ENCODE measurements around the gene CTNNA1.

CTNNA1 gene

DNA sequence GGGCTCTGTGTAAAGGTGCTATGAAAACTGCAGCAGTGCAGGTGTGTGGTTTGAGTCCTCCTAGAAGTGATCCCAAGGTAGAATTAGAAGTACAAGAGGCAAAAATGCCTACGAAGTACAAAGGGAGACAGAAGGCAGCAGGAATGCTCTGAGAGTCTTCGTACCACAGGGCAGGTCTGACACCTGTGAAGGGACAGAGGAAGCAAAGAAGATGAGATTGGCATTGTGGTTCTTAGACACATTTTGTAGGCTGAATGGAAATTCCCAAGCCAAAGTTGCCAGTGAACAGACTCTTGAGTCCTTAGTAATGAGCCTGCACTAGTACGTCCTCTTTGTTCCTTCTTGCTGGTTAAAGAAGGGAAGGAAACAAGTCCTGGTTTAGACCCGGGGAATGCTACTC lies 123.6 kb downstream of the CTNNA1 start:
- no peak for ATAC-seq
- TF ChIP-seq ZNF70 (CRISPR knock-in tag; IDR thresholded peaks at IDR 0.05): no peak
- TF ChIP-seq, protein P1, sequence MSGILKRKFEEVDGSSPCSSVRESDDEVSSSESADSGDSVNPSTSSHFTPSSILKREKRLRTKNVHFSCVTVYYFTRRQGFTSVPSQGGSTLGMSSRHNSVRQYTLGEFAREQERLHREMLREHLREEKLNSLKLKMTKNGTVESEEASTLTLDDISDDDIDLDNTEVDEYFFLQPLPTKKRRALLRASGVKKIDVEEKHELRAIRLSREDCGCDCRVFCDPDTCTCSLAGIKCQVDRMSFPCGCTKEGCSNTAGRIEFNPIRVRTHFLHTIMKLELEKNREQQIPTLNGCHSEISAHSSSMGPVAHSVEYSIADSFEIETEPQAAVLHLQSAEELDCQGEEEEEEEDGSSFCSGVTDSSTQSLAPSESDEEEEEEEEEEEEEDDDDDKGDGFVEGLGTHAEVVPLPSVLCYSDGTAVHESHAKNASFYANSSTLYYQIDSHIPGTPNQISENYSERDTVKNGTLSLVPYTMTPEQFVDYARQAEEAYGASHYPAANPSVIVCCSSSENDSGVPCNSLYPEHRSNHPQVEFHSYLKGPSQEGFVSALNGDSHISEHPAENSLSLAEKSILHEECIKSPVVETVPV (CRISPR knock-in tag; IDR thresholded peaks at IDR 0.05): no peak
- no peak for TF ChIP-seq CSDC2 (CRISPR knock-in tag; IDR thresholded peaks at IDR 0.05)
- TF ChIP-seq GLIS3 (CRISPR knock-in tag; IDR thresholded peaks at IDR 0.05): no peak
- no peak for TF ChIP-seq PPARA (CRISPR knock-in tag; IDR thresholded peaks at IDR 0.05; ENCODE audit: borderline replicate concordance)
- TF ChIP-seq ARNTL (CRISPR knock-in tag; IDR thresholded peaks at IDR 0.05; ENCODE audit: borderline replicate concordance, low read depth): no peak
- TF ChIP-seq, protein P2, sequence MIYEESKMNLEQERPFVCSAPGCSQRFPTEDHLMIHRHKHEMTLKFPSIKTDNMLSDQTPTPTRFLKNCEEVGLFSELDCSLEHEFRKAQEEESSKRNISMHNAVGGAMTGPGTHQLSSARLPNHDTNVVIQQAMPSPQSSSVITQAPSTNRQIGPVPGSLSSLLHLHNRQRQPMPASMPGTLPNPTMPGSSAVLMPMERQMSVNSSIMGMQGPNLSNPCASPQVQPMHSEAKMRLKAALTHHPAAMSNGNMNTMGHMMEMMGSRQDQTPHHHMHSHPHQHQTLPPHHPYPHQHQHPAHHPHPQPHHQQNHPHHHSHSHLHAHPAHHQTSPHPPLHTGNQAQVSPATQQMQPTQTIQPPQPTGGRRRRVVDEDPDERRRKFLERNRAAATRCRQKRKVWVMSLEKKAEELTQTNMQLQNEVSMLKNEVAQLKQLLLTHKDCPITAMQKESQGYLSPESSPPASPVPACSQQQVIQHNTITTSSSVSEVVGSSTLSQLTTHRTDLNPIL (CRISPR knock-in tag; IDR thresholded peaks at IDR 0.05; ENCODE audit: low read depth): no peak
- TF ChIP-seq TCF4 (CRISPR knock-in tag; IDR thresholded peaks at IDR 0.05; ENCODE audit: borderline replicate concordance): no peak
- no peak for TF ChIP-seq OSR1 (CRISPR knock-in tag; IDR thresholded peaks at IDR 0.05)
- no peak for TF ChIP-seq RARB (CRISPR knock-in tag; IDR thresholded peaks at IDR 0.05)
- TF ChIP-seq ZFP30 (CRISPR knock-in tag; IDR thresholded peaks at IDR 0.05): no peak
- no peak for TF ChIP-seq ISL1 (CRISPR knock-in tag; IDR thresholded peaks at IDR 0.05)

DNA sequence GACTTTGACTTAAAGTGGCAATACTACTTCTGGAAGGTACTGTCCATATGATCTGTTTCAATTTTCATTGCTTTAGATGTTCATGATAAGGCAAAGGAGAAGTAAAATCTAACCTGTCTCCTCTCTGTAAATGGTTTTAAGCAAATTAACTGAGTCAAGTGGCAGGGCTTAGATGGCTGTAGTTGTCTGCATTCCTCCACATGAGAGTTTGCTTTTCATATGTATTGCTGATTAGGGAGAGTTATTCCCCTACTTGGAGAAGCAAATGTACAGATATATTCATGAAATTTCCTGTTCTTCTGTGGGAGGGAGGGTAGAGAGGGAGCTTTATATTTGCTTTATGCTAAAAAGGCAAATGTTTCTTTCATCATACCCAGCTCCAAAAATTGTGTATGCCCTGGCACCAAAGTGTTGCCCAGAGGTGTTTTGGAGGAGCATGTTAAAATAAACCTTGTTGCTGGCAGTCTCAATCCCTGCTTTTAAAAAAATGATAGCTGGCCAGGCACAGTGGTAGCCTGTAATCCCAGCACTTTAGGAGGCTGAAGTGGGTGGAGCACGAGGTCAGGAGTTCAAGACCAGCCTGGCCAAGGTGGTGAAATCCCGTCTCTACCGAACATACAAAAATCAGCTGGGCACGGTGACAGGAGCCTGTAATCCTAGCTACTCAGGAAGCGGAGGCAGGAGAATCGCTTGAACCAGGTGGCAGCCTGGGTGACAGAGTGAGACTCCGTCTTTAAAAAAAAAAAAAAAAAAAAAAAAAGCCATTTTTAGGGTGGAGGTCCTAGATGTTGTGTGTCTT lies 125.4 kb downstream of the CTNNA1 start:
- TF ChIP-seq ZNF565 (CRISPR knock-in tag; conservative IDR thresholded peaks at IDR 0.05; ENCODE audit: low read depth) (no peak), ZC3H10 (CRISPR knock-in tag; IDR thresholded peaks at IDR 0.05) (no peak), CSDC2 (CRISPR knock-in tag; IDR thresholded peaks at IDR 0.05) (no peak), ZNF8 (CRISPR knock-in tag; IDR thresholded peaks at IDR 0.05) (no peak)
- TF ChIP-seq, protein P1 (CRISPR knock-in tag; IDR thresholded peaks at IDR 0.05): no peak
- TF ChIP-seq, protein P3, sequence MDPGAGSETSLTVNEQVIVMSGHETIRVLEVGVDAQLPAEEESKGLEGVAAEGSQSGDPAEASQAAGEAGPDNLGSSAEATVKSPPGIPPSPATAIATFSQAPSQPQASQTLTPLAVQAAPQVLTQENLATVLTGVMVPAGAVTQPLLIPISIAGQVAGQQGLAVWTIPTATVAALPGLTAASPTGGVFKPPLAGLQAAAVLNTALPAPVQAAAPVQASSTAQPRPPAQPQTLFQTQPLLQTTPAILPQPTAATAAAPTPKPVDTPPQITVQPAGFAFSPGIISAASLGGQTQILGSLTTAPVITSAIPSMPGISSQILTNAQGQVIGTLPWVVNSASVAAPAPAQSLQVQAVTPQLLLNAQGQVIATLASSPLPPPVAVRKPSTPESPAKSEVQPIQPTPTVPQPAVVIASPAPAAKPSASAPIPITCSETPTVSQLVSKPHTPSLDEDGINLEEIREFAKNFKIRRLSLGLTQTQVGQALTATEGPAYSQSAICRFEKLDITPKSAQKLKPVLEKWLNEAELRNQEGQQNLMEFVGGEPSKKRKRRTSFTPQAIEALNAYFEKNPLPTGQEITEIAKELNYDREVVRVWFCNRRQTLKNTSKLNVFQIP (CRISPR knock-in tag; IDR thresholded peaks at IDR 0.05; ENCODE audit: borderline replicate concordance, low read depth): no peak
- no peak for ATAC-seq

DNA sequence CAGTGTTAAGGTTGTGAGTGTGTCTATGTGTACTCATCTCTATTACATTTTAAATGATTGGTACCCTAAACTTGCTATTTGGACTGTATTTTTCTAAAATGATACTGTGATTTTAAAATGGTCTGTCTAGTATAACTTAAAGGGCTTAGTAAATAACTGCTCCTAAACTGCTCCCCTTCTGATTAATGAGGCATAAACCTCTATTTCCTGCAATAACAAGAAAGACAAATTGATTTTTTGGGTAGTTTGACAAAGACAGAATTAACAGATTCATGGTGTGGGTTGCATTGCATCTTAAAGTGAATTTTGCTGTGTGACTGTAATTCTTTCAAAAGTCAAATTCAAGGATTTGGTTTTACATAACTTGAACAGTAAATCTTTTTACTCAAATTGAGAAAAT lies 130.0 kb downstream of the CTNNA1 start:
- ATAC-seq: no peak
- TF ChIP-seq ZFP3 (CRISPR knock-in tag; IDR thresholded peaks at IDR 0.05) (no peak), ZC3H10 (CRISPR knock-in tag; IDR thresholded peaks at IDR 0.05) (no peak), ZNF565 (CRISPR knock-in tag; conservative IDR thresholded peaks at IDR 0.05; ENCODE audit: low read depth) (no peak), BACH2 (CRISPR knock-in tag; IDR thresholded peaks at IDR 0.05; ENCODE audit: borderline replicate concordance) (no peak), RARB (CRISPR knock-in tag; IDR thresholded peaks at IDR 0.05) (no peak), TCF4 (CRISPR knock-in tag; IDR thresholded peaks at IDR 0.05; ENCODE audit: borderline replicate concordance) (no peak), ARNTL (CRISPR knock-in tag; IDR thresholded peaks at IDR 0.05; ENCODE audit: borderline replicate concordance, low read depth) (no peak), ZNF70 (CRISPR knock-in tag; IDR thresholded peaks at IDR 0.05) (no peak)

DNA sequence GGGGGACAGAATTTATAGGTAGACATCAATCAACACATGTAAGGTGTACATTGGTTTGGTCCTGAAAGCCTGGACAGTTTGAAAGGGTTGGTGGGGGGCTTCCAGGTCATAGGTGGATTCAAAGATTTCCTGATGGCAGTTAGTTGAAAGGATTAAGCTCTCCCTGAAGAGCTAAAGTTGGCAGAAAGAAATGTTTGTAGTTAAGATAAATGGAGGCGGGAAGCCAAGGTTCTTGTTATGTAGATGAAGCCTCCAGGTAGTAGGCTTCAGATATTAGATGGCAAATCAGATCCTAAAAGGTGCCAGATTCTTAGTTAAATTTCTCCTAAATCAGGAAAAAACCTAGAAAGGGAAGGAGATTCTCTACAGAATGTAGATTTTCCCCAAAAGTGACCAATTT lies 130.9 kb downstream of the CTNNA1 start:
- no peak for ATAC-seq
- no peak for TF ChIP-seq ZC3H10 (CRISPR knock-in tag; IDR thresholded peaks at IDR 0.05)
- no peak for TF ChIP-seq OSR1 (CRISPR knock-in tag; IDR thresholded peaks at IDR 0.05)
- no peak for TF ChIP-seq GLIS3 (CRISPR knock-in tag; IDR thresholded peaks at IDR 0.05)
- no peak for TF ChIP-seq TCF4 (CRISPR knock-in tag; IDR thresholded peaks at IDR 0.05; ENCODE audit: borderline replicate concordance)
- TF ChIP-seq, protein P3 (CRISPR knock-in tag; IDR thresholded peaks at IDR 0.05; ENCODE audit: borderline replicate concordance, low read depth): no peak
- no peak for TF ChIP-seq PPARA (CRISPR knock-in tag; IDR thresholded peaks at IDR 0.05; ENCODE audit: borderline replicate concordance)
- no peak for TF ChIP-seq ESRRG (CRISPR knock-in tag; IDR thresholded peaks at IDR 0.05)

Data from SK-N-SH treated with all-trans-retinoic acid at 6 μM for 48 hours (cell line).